H1 (cell line): ENCODE measurements around the gene PTPRH.
A peak's percentile ranks its signal among the peaks of the same experiment; 100 is the strongest.

Experiments
- CTCF ChIP-seq, 3 experiments: IDR thresholded peaks; 1 replicate in 2 of 3; 2 replicates in 1 of 3; pipeline versions ENCODE4 v1.5.1 to v1.6.1; 2011; ENCODE audit warnings: low read length in 3 of 3, mild to moderate bottlenecking in 3 of 3, inconsistent platforms in 2 of 3, low read depth in 1 of 3, moderate library complexity in 1 of 3; ENCODE audit not compliant: insufficient read depth in 1 of 3; ENCODE audit errors: control extremely low read depth in 1 of 3
- POU5F1 ChIP-seq: IDR thresholded peaks from 2 replicates; pipeline ENCODE4 v1.6.1; 2011; ENCODE audit warnings: low read depth, mild to moderate bottlenecking, low read length, moderate library complexity

GRCh38 chr19:55212447-55212846, 3.1 kb upstream of the PTPRH start:
- peak; percentile 28 to 57 (median 54) for TF ChIP-seq CTCF (IDR thresholded peaks at IDR 0.05; ENCODE audit: control extremely low read depth in 1 of 3, insufficient read depth in 1 of 3, low read depth in 1 of 3, low read length in 3 of 3)
- TF ChIP-seq POU5F1: no peak
